ENCODE data around the gene NT5C1A.

NT5C1A gene

DNA sequence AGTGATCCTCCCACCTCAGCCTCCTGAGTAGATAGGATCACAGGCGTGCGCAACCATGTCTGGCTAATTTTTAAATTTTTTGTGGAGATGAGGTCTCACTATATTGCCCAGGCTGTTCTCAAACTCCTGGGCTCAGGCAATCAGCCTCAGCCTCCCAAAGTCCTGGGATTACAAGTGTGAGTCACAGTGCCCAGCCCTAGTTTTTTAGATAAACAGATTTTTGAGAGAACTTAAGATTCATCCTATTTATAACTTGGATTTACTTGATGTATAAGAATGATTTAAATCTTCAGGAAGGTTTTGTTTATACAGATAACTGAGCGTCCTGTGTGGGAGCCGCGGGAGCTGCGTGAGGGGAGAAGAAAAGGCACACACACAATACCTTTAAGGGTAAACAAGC lies 58.7 kb downstream of the NT5C1A start:
- no peak for TF ChIP-seq EZH2 (IDR thresholded peaks at IDR 0.05)
- no peak for TF ChIP-seq POLR2AphosphoS5 (IDR thresholded peaks at IDR 0.05; ENCODE audit: borderline replicate concordance, low read depth, low read length)
- no peak for TF ChIP-seq FOXP2 (optimal IDR thresholded peaks at IDR 0.05; ENCODE audit: control extremely low read depth, extremely low read length, insufficient read depth)
- H3K9ac ChIP-seq (ENCODE audit: insufficient read length) = no peak overlapping the region
- no peak for DNase-seq (ENCODE audit: low read depth, low spot score)
- H3K36me3 ChIP-seq (ENCODE audit: insufficient read depth, low read length) = no peaks in the 10 kb centered on the region
- no peaks in the 10 kb centered on the region for H3K9me3 ChIP-seq (ENCODE audit: low read depth, low read length)
- H3K4me3 ChIP-seq = no peak overlapping the region
- no peak overlapping the region for H3K27ac ChIP-seq

GRCh38 chr1:39609618-39610331 lies 62.1 kb downstream of the NT5C1A start:
- Histone ChIP-seq H3K27ac (no peak overlapping the region), H3K9ac (ENCODE audit: insufficient read length) (no peak overlapping the region), H3K36me3 (ENCODE audit: insufficient read depth, low read length) (no peaks in the 10 kb centered on the region), H3K9me3 (ENCODE audit: low read depth, low read length) (no peaks in the 10 kb centered on the region), H3K4me3 (no peak overlapping the region)
- no peak for DNase-seq (ENCODE audit: low read depth, low spot score)
- no peak for TF ChIP-seq POLR2AphosphoS5 (IDR thresholded peaks at IDR 0.05; ENCODE audit: borderline replicate concordance, low read depth, low read length)
- no peak for TF ChIP-seq EZH2 (IDR thresholded peaks at IDR 0.05)
- no peak for TF ChIP-seq FOXP2 (optimal IDR thresholded peaks at IDR 0.05; ENCODE audit: control extremely low read depth, extremely low read length, insufficient read depth)
